HuH-7.5 (cell line): ENCODE data around the gene GEMIN7.

Experiments
- DNase-seq: peaks from one replicate; pipeline ENCODE4 v3.0.0; 2011; ENCODE audit warnings: low spot score

The GEMIN7 gene

GRCh38 chr19:45079063-45079910, at the start of gene GEMIN7:
TSS of gene GEMIN7 (plus strand) at chr19:45079260. CDS start at chr19:45090115, 10,855 bp downstream.
- peak; percentile 88 for DNase-seq

- DNase-seq = no peak
These were observed 48.2 kb upstream of the GEMIN7 start for GRCh38 chr19:45030825-45031224.

- no peak for DNase-seq
These were observed 46.6 kb upstream of the GEMIN7 start for GRCh38 chr19:45032421-45032820.

- DNase-seq = no peak
These were observed 43.3 kb upstream of the GEMIN7 start for GRCh38 chr19:45035755-45036154.

GRCh38 chr19:45037393-45038169, 41.5 kb upstream of the GEMIN7 start:
- DNase-seq = no peak

GRCh38 chr19:45038931-45039893, 39.8 kb upstream of the GEMIN7 start, which contains the start of gene CLASRP:
TSS of gene CLASRP (plus strand) at chr19:45039045. CDS start at chr19:45040213, 1,168 bp downstream.
- peak; percentile 89 for DNase-seq

GRCh38 chr19:45040059-45040771, 38.8 kb upstream of the GEMIN7 start:
- no peak for DNase-seq

GRCh38 chr19:45041125-45041524, 37.9 kb upstream of the GEMIN7 start:
- no peak for DNase-seq

- peak; percentile 66 for DNase-seq
These were observed 33.2 kb upstream of the GEMIN7 start for GRCh38 chr19:45045671-45046353.

- DNase-seq = no peak
These were observed 32.7 kb upstream of the GEMIN7 start for GRCh38 chr19:45046355-45046754.

- DNase-seq = no peak
These were observed 31.8 kb upstream of the GEMIN7 start for GRCh38 chr19:45047188-45047797.

GRCh38 chr19:45049073-45049736, 29.9 kb upstream of the GEMIN7 start:
- DNase-seq = no peak

GRCh38 chr19:45050036-45050435, 29.0 kb upstream of the GEMIN7 start:
- DNase-seq = no peak

GRCh38 chr19:45051929-45052579, 27.0 kb upstream of the GEMIN7 start:
- no peak for DNase-seq

- no peak for DNase-seq
These were observed 22.2 kb upstream of the GEMIN7 start for GRCh38 chr19:45056831-45057230.

GRCh38 chr19:45057444-45057843, 21.6 kb upstream of the GEMIN7 start:
- no peak for DNase-seq

- DNase-seq = no peak
These were observed 20.4 kb upstream of the GEMIN7 start for GRCh38 chr19:45058622-45059159.

- DNase-seq = peak; percentile 93
These were observed 19.6 kb upstream of the GEMIN7 start for GRCh38 chr19:45059258-45059965.
